H1 (cell line): ENCODE data around the gene CFAP161. TPM values are rescaled to one million over a fixed set of nuclear protein-coding genes. Genes with fewer than 3 reads are reported as not detected.

Experiments used
- CREB1 ChIP-seq: IDR thresholded peaks from 2 replicates; pipeline ENCODE4 v1.6.1; 2012; ENCODE audit warnings: inconsistent platforms
- EZH2 ChIP-seq: fragments of 200-600 bp; sonication (generic); IDR thresholded peaks from 2 replicates; pipeline ENCODE4 v1.7.1; 2012; ENCODE audit warnings: low read depth, mild to moderate bottlenecking, moderate library complexity, low read length, inconsistent platforms; ENCODE audit not compliant: severe bottlenecking
- JUND ChIP-seq: IDR thresholded peaks from 2 replicates; pipeline ENCODE4 v1.6.1; 2011; ENCODE audit warnings: mild to moderate bottlenecking, improper control_type of control experiment, low read length
- NANOG ChIP-seq: IDR thresholded peaks from 2 replicates; pipeline ENCODE4 v1.6.1; 2011; ENCODE audit warnings: low read length, low read depth, mild to moderate bottlenecking, inconsistent platforms; ENCODE audit not compliant: insufficient read depth, poor library complexity, severe bottlenecking
- SIRT6 ChIP-seq: IDR thresholded peaks from one replicate; pipeline ENCODE4 v1.7.1; 2012; ENCODE audit warnings: low read length, inconsistent platforms
- SP1 ChIP-seq: IDR thresholded peaks from 2 replicates; pipeline ENCODE4 v1.6.1; 2011; ENCODE audit warnings: low read depth, low read length
- TAF1 ChIP-seq: IDR thresholded peaks from 2 replicates; pipeline ENCODE4 v1.6.1; 2011; ENCODE audit warnings: mild to moderate bottlenecking, low read depth, low read length
- TEAD4 ChIP-seq: IDR thresholded peaks from 2 replicates; pipeline ENCODE4 v1.6.1; 2012; ENCODE audit warnings: low read depth, low read length, inconsistent platforms, mixed read lengths
- polyA plus RNA-seq, 7 experiments: library from polyadenylated mRNA; depleted of rRNA in 3 of 7; stranded (reverse) in 5 of 7; unstranded in 2 of 7; fragments of >200 nt in 5 of 7; fragments of 200-250 nt in 2 of 7; gene quantifications; 1 replicate in 5 of 7; 2 replicates in 1 of 7; 4 replicates in 1 of 7; pipeline versions ENCODE4 v1.2.1 to v1.2.3, GENCODE V29; 2011 to 2013; ENCODE audit warnings: missing spikeins in 2 of 7, mixed read lengths in 2 of 7
- total RNA-seq: library from RNA; stranded (reverse); fragmentation: NEBNext Ultra II Directional; extraction: Animal tissue kit (Norgen Biotek cat#: 25700); gene quantifications from 2 replicates; pipeline ENCODE4 v1.2.1, GENCODE V29; 2021
- TF ChIP-seq, protein P1 (sequence below): fragments of 300-600 bp; sonication (generic); IDR thresholded peaks from 2 replicates; pipeline ENCODE4 v1.7.1; 2012; ENCODE audit warnings: low read length, moderate library complexity, mild to moderate bottlenecking, inconsistent platforms; ENCODE audit not compliant: insufficient replicate concordance

Gene CFAP161
- total and polyA plus RNA-seq, 2 of the 8 experiments (the other 6 are each of a cell fraction or from before 2014, with no cell fraction given): 0.05 TPM; not detected in 1

- TF ChIP-seq, protein P1, sequence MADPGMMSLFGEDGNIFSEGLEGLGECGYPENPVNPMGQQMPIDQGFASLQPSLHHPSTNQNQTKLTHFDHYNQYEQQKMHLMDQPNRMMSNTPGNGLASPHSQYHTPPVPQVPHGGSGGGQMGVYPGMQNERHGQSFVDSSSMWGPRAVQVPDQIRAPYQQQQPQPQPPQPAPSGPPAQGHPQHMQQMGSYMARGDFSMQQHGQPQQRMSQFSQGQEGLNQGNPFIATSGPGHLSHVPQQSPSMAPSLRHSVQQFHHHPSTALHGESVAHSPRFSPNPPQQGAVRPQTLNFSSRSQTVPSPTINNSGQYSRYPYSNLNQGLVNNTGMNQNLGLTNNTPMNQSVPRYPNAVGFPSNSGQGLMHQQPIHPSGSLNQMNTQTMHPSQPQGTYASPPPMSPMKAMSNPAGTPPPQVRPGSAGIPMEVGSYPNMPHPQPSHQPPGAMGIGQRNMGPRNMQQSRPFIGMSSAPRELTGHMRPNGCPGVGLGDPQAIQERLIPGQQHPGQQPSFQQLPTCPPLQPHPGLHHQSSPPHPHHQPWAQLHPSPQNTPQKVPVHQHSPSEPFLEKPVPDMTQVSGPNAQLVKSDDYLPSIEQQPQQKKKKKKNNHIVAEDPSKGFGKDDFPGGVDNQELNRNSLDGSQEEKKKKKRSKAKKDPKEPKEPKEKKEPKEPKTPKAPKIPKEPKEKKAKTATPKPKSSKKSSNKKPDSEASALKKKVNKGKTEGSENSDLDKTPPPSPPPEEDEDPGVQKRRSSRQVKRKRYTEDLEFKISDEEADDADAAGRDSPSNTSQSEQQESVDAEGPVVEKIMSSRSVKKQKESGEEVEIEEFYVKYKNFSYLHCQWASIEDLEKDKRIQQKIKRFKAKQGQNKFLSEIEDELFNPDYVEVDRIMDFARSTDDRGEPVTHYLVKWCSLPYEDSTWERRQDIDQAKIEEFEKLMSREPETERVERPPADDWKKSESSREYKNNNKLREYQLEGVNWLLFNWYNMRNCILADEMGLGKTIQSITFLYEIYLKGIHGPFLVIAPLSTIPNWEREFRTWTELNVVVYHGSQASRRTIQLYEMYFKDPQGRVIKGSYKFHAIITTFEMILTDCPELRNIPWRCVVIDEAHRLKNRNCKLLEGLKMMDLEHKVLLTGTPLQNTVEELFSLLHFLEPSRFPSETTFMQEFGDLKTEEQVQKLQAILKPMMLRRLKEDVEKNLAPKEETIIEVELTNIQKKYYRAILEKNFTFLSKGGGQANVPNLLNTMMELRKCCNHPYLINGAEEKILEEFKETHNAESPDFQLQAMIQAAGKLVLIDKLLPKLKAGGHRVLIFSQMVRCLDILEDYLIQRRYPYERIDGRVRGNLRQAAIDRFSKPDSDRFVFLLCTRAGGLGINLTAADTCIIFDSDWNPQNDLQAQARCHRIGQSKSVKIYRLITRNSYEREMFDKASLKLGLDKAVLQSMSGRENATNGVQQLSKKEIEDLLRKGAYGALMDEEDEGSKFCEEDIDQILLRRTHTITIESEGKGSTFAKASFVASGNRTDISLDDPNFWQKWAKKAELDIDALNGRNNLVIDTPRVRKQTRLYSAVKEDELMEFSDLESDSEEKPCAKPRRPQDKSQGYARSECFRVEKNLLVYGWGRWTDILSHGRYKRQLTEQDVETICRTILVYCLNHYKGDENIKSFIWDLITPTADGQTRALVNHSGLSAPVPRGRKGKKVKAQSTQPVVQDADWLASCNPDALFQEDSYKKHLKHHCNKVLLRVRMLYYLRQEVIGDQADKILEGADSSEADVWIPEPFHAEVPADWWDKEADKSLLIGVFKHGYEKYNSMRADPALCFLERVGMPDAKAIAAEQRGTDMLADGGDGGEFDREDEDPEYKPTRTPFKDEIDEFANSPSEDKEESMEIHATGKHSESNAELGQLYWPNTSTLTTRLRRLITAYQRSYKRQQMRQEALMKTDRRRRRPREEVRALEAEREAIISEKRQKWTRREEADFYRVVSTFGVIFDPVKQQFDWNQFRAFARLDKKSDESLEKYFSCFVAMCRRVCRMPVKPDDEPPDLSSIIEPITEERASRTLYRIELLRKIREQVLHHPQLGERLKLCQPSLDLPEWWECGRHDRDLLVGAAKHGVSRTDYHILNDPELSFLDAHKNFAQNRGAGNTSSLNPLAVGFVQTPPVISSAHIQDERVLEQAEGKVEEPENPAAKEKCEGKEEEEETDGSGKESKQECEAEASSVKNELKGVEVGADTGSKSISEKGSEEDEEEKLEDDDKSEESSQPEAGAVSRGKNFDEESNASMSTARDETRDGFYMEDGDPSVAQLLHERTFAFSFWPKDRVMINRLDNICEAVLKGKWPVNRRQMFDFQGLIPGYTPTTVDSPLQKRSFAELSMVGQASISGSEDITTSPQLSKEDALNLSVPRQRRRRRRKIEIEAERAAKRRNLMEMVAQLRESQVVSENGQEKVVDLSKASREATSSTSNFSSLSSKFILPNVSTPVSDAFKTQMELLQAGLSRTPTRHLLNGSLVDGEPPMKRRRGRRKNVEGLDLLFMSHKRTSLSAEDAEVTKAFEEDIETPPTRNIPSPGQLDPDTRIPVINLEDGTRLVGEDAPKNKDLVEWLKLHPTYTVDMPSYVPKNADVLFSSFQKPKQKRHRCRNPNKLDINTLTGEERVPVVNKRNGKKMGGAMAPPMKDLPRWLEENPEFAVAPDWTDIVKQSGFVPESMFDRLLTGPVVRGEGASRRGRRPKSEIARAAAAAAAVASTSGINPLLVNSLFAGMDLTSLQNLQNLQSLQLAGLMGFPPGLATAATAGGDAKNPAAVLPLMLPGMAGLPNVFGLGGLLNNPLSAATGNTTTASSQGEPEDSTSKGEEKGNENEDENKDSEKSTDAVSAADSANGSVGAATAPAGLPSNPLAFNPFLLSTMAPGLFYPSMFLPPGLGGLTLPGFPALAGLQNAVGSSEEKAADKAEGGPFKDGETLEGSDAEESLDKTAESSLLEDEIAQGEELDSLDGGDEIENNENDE: no peak
- no peak for TF ChIP-seq NANOG
- TF ChIP-seq SP1: no peak
- no peak for TF ChIP-seq TEAD4
- TF ChIP-seq TAF1: no peak
- no peak for TF ChIP-seq CREB1
- no peak for TF ChIP-seq EZH2
- TF ChIP-seq SIRT6: no peak
- TF ChIP-seq JUND: no peak
Observed at GRCh38 chr15:81157939-81158223, 23.8 kb downstream of the CFAP161 start (continued).
